GM10266 (cell line): Measurements from ENCODE around the gene MUC5B.

Source experiments
- DNase-seq: peaks from one replicate; pipeline ENCODE4 v3.0.0; 2012; ENCODE audit errors: extremely low spot score
- CTCF ChIP-seq: IDR thresholded peaks from 2 replicates; pipeline ENCODE4 v1.5.1; 2012; ENCODE audit warnings: mild to moderate bottlenecking, low read depth; ENCODE audit not compliant: control insufficient read depth, insufficient read depth; ENCODE audit errors: missing control alignments

The MUC5B gene

GRCh38 chr11:1177020-1177770 lies 45.7 kb upstream of the MUC5B start:
- DNase-seq: no peak
- no peak for TF ChIP-seq CTCF

GRCh38 chr11:1177771-1178090 lies 45.1 kb upstream of the MUC5B start:
- DNase-seq: no peak
- TF ChIP-seq CTCF: no peak

GRCh38 chr11:1178201-1178885 lies 44.5 kb upstream of the MUC5B start:
- no peak for DNase-seq

GRCh38 chr11:1178906-1179305 lies 44.0 kb upstream of the MUC5B start:
- DNase-seq: no peak
- TF ChIP-seq CTCF: no peak

More at GRCh38 chr11:1178201-1178885, 44.5 kb upstream of the MUC5B start:
- TF ChIP-seq CTCF: no peak

- TF ChIP-seq CTCF: no peak
- no peak for DNase-seq
Measured at GRCh38 chr11:1179641-1180040, 43.2 kb upstream of the MUC5B start.

GRCh38 chr11:1180171-1180570 lies 42.7 kb upstream of the MUC5B start:
- DNase-seq: no peak
- TF ChIP-seq CTCF: no peak

- DNase-seq: no peak
- TF ChIP-seq CTCF: no peak
Measured at GRCh38 chr11:1180947-1181391, 41.9 kb upstream of the MUC5B start.
